Vagina (tissue), 2 donors: ENCODE results near the gene HTT-AS.

Source experiments
- POLR2A ChIP-seq, 2 donors: fragments of 450-650 bp; IDR thresholded peaks; one replicate each; pipeline ENCODE4 v1.6.1; 2017; ENCODE audit warnings: antibody characterized with exemption in 2 of 2, mild to moderate bottlenecking in 2 of 2, moderate library complexity in 2 of 2
- POLR2AphosphoS5 ChIP-seq, 2 donors: sonication (generic); formaldehyde crosslinking; IDR thresholded peaks; one replicate each; pipeline ENCODE4 v1.9.0; 2017; ENCODE audit warnings: antibody characterized with exemption in 2 of 2, mild to moderate bottlenecking in 2 of 2, low read depth in 1 of 2; ENCODE audit not compliant: insufficient read depth in 1 of 2
- TF ChIP-seq, protein P1 (sequence below), 3 experiments: fragments of 450-650 bp in 2 of 3; fragments of 200-600 bp in 1 of 3; sonication (generic) in 1 of 3; IDR thresholded peaks; one replicate each; pipeline ENCODE4 v1.5.1; 2017 to 2019; ENCODE audit warnings: antibody characterized with exemption in 3 of 3, mild to moderate bottlenecking in 2 of 3, moderate library complexity in 2 of 3

DNA sequence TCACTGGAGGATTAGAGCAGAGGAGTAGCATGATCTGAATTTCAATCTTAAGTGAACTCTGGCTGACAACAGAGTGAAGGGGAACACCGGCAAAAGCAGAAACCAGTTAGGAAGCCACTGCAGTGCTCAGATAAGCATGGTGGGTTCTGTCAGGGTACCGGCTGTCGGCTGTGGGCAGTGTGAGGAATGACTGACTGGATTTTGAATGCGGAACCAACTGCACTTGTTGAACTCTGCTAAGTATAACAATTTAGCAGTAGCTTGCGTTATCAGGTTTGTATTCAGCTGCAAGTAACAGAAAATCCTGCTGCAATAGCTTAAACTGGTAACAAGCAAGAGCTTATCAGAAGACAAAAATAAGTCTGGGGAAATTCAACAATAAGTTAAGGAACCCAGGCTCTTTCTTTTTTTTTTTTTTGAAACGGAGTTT is 5.4 kb upstream of the HTT-AS start:
- TF ChIP-seq, protein P1, sequence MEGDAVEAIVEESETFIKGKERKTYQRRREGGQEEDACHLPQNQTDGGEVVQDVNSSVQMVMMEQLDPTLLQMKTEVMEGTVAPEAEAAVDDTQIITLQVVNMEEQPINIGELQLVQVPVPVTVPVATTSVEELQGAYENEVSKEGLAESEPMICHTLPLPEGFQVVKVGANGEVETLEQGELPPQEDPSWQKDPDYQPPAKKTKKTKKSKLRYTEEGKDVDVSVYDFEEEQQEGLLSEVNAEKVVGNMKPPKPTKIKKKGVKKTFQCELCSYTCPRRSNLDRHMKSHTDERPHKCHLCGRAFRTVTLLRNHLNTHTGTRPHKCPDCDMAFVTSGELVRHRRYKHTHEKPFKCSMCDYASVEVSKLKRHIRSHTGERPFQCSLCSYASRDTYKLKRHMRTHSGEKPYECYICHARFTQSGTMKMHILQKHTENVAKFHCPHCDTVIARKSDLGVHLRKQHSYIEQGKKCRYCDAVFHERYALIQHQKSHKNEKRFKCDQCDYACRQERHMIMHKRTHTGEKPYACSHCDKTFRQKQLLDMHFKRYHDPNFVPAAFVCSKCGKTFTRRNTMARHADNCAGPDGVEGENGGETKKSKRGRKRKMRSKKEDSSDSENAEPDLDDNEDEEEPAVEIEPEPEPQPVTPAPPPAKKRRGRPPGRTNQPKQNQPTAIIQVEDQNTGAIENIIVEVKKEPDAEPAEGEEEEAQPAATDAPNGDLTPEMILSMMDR (IDR thresholded peaks at IDR 0.05) = no peak
- no peak for TF ChIP-seq POLR2A (IDR thresholded peaks at IDR 0.05)
- no peak for TF ChIP-seq POLR2AphosphoS5 (IDR thresholded peaks at IDR 0.05; ENCODE audit: insufficient read depth in 1 of 2, low read depth in 1 of 2)
